Upper lobe of left lung (tissue), 6 donors: ENCODE measurements around the gene TTC32. TPM values are rescaled to one million over a fixed set of nuclear protein-coding genes. Genes with fewer than 3 reads are reported as not detected.

Experiments
- ATAC-seq, 2 donors: fragments of 200-7000 bp; cut with Tn5 transposase; one replicate each; pipeline ENCODE4 v1.9.1; 2022; ENCODE audit warnings: mild to moderate bottlenecking in 2 of 2, moderate library complexity in 2 of 2; ENCODE audit not compliant: low FRiP score in 2 of 2
- DNase-seq, 2 donors: peaks; one replicate each; pipeline ENCODE4 v3.0.0-alpha.2; 2019 to 2020
- H3K27ac ChIP-seq, 4 donors: fragments of 200-600 bp; sonication (generic); one replicate each; pipeline ENCODE4 v1.5.1; 2016 to 2019
- H3K27me3 ChIP-seq, 4 donors: fragments of 200-600 bp; sonication (generic); one replicate each; pipeline ENCODE4 v1.5.1; 2017 to 2019
- H3K36me3 ChIP-seq, 4 donors: fragments of 200-600 bp; sonication (generic); one replicate each; pipeline ENCODE4 v1.5.1; 2016 to 2019
- H3K4me1 ChIP-seq, 4 donors: fragments of 200-600 bp; sonication (generic); one replicate each; pipeline ENCODE4 v1.5.1; 2018 to 2019
- H3K4me3 ChIP-seq, 4 donors: fragments of 200-600 bp; sonication (generic); one replicate each; pipeline ENCODE4 v1.5.1; 2017 to 2019; ENCODE audit warnings: mild to moderate bottlenecking in 2 of 4, moderate library complexity in 1 of 4
- H3K9me3 ChIP-seq, 4 donors: fragments of 200-600 bp; sonication (generic); one replicate each; pipeline ENCODE4 v1.5.1; 2018 to 2019
- CTCF ChIP-seq, 6 experiments: fragments of 450-650 bp in 4 of 6; fragments of 200-600 bp in 2 of 6; sonication (generic) in 2 of 6; IDR thresholded peaks; one replicate each; pipeline ENCODE4 v1.5.1; 2016 to 2019; ENCODE audit warnings: antibody characterized with exemption in 6 of 6
- EP300 ChIP-seq, 4 donors: sonication (generic); formaldehyde crosslinking; IDR thresholded peaks; one replicate each; pipeline ENCODE4 v1.5.1; 2017; ENCODE audit warnings: antibody characterized with exemption in 4 of 4, control low read depth in 2 of 4
- POLR2A ChIP-seq, 4 donors: fragments of 450-650 bp; IDR thresholded peaks; one replicate each; pipeline ENCODE4 v1.5.1; 2016 to 2017; ENCODE audit warnings: antibody characterized with exemption in 4 of 4, mild to moderate bottlenecking in 2 of 4
- POLR2AphosphoS5 ChIP-seq, 2 donors: sonication (generic); formaldehyde crosslinking; IDR thresholded peaks; one replicate each; pipeline ENCODE4 v1.5.1; 2017; ENCODE audit warnings: antibody characterized with exemption in 2 of 2
- WGBS, 2 donors: methylation state at CpG; one replicate each; pipeline ENCODE4 v1.1.5; 2017 to 2018; 5-methylcytosine and 5-hydroxymethylcytosine counted together
- total RNA-seq, 6 donors: library from RNA; depleted of rRNA in 4 of 6; stranded (reverse); fragments of >200 nt in 4 of 6; gene quantifications; one replicate each; pipeline versions ENCODE4 v1.1.0 to v1.2.1, GENCODE V29; 2016 to 2021
- donor health status: DM: no; HTN: no; CAD: no; lungs with moderate emphysema.
- donor health status: DM: no; HTN: yes; CAD: no; lungs with severe emphysema.

The TTC32 gene
- total RNA-seq, 6 donors from 2014 or later = 8.4 to 14.7 (median 12.3) TPM

GRCh38 chr2:19847486-19847885, 54.3 kb downstream of the TTC32 start:
- WGBS, 2 donors = 92 to 93% methylated on average over 4 of the region's 4 CpGs
- no peaks in the 10 kb centered on the region for H3K9me3 ChIP-seq
- no peak for ATAC-seq
- no peak overlapping the region for H3K4me3 ChIP-seq
- H3K27me3 ChIP-seq = no peaks in the 10 kb centered on the region
- no peaks in the 10 kb centered on the region for H3K4me1 ChIP-seq
- DNase-seq = no peak
- TF ChIP-seq CTCF (IDR thresholded peaks at IDR 0.05) (no peak), POLR2AphosphoS5 (IDR thresholded peaks at IDR 0.05) (no peak), EP300 (IDR thresholded peaks at IDR 0.05) (no peak), POLR2A (IDR thresholded peaks at IDR 0.05) (no peak)
- no peaks in the 10 kb centered on the region for H3K36me3 ChIP-seq
- no peak overlapping the region for H3K27ac ChIP-seq

Other genes starting within 250 kb of the TTC32 start
- gene WDR35, start 88.1 kb upstream of the TTC32 start, total RNA-seq = 10 to 100 TPM in 1 of 6 donors, 1 to 10 TPM in 5; 4.4 to 16.5 (median 6.9) TPM
- 10 to 100 TPM in 2 of 6 donors, 1 to 10 TPM in 4; 1.0 to 17.3 (median 7.8) TPM for gene MATN3, start 110.7 kb upstream of the TTC32 start, total RNA-seq
- 100 to 1,000 TPM in 3 of 6 donors, 10 to 100 TPM in 3; 27.2 to 210 (median 116) TPM for gene LAPTM4A, start 149.6 kb upstream of the TTC32 start, total RNA-seq